Skeletal muscle satellite cell (primary cell): Measurements from ENCODE around the gene ATP2B1.

Experiments used
- H3K27me3 ChIP-seq: 2 replicates; pipeline ENCODE4 v1.7.0; 2013; ENCODE audit warnings: low read length; ENCODE audit not compliant: control insufficient read depth, insufficient read depth
- H3K36me3 ChIP-seq: 2 replicates; pipeline ENCODE4 v1.7.0; 2013; ENCODE audit warnings: mild to moderate bottlenecking, control low read depth, low read length; ENCODE audit not compliant: insufficient read depth
- H3K4me1 ChIP-seq: 2 replicates; pipeline ENCODE4 v1.7.0; 2013; ENCODE audit warnings: low read length; ENCODE audit not compliant: control insufficient read depth, insufficient read depth
- H3K4me2 ChIP-seq: 2 replicates; pipeline ENCODE4 v1.7.0; 2013; ENCODE audit warnings: mild to moderate bottlenecking, low read length
- H3K4me3 ChIP-seq: 2 replicates; pipeline ENCODE4 v1.7.0; 2013; ENCODE audit warnings: low read length
- H3K9ac ChIP-seq: 2 replicates; pipeline ENCODE4 v1.7.0; 2013; ENCODE audit warnings: mild to moderate bottlenecking, low read depth, low read length, moderate library complexity
- H3K9me3 ChIP-seq: replicated peaks from 2 replicates; pipeline ENCODE4 v1.7.0; 2013; ENCODE audit warnings: mild to moderate bottlenecking, control low read depth, low read length

The ATP2B1 gene

DNA sequence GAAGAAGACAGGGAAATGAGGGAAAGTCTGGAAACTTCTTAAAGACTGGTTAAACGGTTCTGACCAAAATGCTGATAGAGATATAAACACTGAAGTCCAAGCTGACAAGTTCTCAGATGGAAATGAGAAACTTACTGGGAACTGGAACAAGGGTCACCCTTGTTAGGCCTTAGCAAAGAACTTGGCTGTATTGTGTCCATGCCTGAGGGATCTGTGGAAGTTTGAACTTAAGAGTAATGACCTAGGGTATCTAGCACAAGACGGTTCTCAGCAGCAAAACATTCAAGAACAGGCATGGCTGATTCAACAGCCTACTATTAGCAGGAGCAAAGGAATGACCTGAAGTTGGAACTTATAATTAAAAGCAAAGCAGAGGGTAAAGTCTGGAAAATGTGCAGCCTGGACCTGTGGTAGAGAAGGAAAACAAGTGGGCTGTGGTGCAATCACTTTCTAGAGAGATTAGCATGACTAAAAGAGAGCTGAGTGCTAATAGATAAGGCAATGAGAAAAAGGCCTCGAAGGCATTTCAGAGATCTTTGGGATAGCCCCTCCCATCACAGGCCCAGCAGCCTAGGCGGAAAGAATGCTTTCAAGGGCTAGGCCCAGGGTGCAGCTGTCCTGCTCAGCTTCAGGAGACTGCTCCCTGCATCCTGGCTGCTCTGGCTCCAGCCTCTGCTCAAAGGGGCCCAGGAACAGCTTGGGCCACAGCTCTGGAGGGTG, 60.3 kb downstream of the ATP2B1 start:
- Histone ChIP-seq H3K9me3 (no peaks in the 10 kb centered on the region), H3K4me2 (no peak overlapping the region), H3K27me3 (no peaks in the 10 kb centered on the region), H3K9ac (no peak overlapping the region), H3K4me1 (no peaks in the 10 kb centered on the region), H3K36me3 (peaks cover 78% of the 10 kb centered on the region), H3K4me3 (no peak overlapping the region)

GRCh38 chr12:89645434-89645833, 63.2 kb downstream of the ATP2B1 start:
- H3K36me3 ChIP-seq, result peaks cover 82% of the 10 kb centered on the region
- H3K9me3 ChIP-seq, result no peaks in the 10 kb centered on the region
- H3K9ac ChIP-seq, result no peak overlapping the region
- no peaks in the 10 kb centered on the region for H3K27me3 ChIP-seq
- H3K4me2 ChIP-seq, result no peak overlapping the region
- no peaks in the 10 kb centered on the region for H3K4me1 ChIP-seq
- no peak overlapping the region for H3K4me3 ChIP-seq

GRCh38 chr12:89642959-89643358, 65.7 kb downstream of the ATP2B1 start:
- no peaks in the 10 kb centered on the region for H3K9me3 ChIP-seq
- no peak overlapping the region for H3K9ac ChIP-seq
- peaks cover 70% of the 10 kb centered on the region for H3K36me3 ChIP-seq
- no peak overlapping the region for H3K4me2 ChIP-seq
- H3K4me1 ChIP-seq, result no peaks in the 10 kb centered on the region
- no peak overlapping the region for H3K4me3 ChIP-seq
- H3K27me3 ChIP-seq, result no peaks in the 10 kb centered on the region

- Histone ChIP-seq H3K4me2 (peak overlapping the region; percentile 10), H3K9ac (no peak overlapping the region), H3K9me3 (no peaks in the 10 kb centered on the region), H3K4me3 (no peak overlapping the region), H3K4me1 (peaks cover 20% of the 10 kb centered on the region), H3K27me3 (no peaks in the 10 kb centered on the region), H3K36me3 (peaks cover 68% of the 10 kb centered on the region)
These were observed 71.9 kb downstream of the ATP2B1 start for GRCh38 chr12:89636776-89637160.

DNA sequence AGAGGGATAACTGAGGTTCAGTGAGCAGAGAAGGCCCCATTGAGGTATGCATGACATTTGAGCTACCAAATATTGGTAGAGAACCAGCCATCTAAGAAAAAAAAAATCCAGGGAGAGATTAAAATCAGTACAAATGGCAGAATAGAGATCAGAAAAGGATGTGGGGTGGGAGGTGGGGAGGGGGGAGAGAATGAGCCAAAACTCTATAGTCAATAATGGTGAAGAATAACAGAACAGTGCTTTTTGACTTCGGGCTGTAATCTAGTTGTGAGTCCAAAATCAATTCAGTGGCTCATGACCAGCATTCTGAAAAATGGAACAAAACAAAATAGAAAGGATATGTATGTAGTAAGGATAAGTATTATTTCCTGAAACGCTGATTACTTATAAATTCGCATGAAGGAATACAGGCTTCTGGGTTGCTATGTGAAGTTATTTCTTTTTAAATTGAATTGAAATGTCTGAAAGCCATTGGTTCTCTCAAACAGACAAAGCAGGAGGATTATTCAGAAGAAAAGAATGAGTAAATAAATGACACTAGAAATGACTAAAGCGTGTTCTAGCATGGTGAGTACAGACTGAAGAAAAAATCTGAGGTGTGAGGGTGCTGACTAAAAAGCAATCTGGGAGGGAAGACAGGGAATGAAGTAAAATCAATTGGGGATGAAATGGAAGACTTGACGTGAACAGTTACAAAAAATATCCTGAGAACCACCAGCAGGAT, 72.4 kb downstream of the ATP2B1 start:
- no peak overlapping the region for H3K4me3 ChIP-seq
- H3K9ac ChIP-seq, result no peak overlapping the region
- peak overlapping the region; percentile 10 for H3K4me2 ChIP-seq
- no peaks in the 10 kb centered on the region for H3K9me3 ChIP-seq
- peaks cover 68% of the 10 kb centered on the region for H3K36me3 ChIP-seq
- no peaks in the 10 kb centered on the region for H3K27me3 ChIP-seq
- H3K4me1 ChIP-seq, result peaks cover 20% of the 10 kb centered on the region

DNA sequence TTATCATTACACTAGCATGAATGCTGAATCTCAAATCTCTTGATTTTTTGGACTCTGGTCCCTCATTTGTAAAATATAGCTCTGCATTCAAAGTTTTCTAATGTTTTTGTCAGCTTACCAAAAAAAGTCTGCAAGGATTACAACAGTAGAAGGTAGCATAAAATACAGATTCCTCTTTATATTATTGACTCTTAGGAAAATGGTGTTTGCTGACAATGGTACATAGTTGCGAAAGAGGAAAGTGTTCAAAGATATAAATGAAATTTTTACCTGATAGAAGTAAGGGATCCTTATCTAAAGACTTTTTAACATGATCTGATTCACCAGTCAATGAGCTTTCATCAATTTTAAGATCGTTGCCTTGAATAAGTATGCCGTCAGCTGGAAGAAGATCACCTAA, 74.1 kb downstream of the ATP2B1 start:
- Histone ChIP-seq H3K9ac (no peak overlapping the region), H3K27me3 (no peaks in the 10 kb centered on the region), H3K4me2 (no peak overlapping the region), H3K9me3 (no peaks in the 10 kb centered on the region), H3K4me1 (peaks cover 20% of the 10 kb centered on the region), H3K4me3 (no peak overlapping the region), H3K36me3 (peaks cover 66% of the 10 kb centered on the region)

DNA sequence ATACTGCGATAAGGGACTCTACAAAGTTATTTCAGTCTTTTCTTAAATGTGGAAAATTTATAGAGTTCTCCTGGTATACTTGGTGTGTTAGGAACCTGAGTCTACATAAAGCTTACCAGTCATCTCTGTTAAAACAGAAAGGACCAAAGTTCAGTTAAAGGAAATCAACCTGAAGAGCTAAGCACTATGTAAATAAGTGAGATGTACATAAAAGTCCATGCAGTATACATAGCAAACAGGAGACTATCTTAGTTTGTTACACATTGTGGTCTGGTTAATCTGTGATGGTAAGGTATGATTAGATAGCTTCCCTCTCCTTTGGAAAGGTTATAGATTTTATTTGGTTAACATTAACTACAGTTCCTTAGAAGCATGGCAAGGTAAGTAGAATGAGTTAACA, 75.9 kb downstream of the ATP2B1 start:
- Histone ChIP-seq H3K27me3 (no peaks in the 10 kb centered on the region), H3K4me1 (peaks cover 23% of the 10 kb centered on the region), H3K9me3 (no peaks in the 10 kb centered on the region), H3K4me2 (no peak overlapping the region), H3K9ac (no peak overlapping the region), H3K36me3 (peaks cover 77% of the 10 kb centered on the region), H3K4me3 (no peak overlapping the region)

DNA sequence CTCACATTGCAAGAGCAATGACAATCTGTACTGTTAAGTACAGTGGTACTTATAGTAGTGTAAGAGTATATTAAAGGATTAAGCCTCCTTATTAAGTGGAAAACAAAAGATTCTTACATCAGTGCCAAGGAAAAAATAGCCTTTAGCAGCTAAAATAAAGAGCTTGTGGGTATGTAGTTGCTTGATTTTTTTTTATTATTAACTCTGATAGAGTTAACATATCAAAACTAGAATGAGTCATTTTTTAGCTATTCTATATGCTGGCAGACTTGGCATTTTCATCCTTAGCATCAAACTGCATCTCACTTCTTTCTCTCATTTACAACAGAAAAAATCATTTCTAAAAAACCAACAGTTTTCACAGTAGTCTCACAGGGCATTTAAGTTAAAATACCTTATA, 86.5 kb downstream of the ATP2B1 start:
- H3K9me3 ChIP-seq, result no peaks in the 10 kb centered on the region
- H3K4me2 ChIP-seq, result no peak overlapping the region
- no peaks in the 10 kb centered on the region for H3K27me3 ChIP-seq
- no peak overlapping the region for H3K9ac ChIP-seq
- peaks cover 11% of the 10 kb centered on the region for H3K4me1 ChIP-seq
- H3K36me3 ChIP-seq, result peaks cover 89% of the 10 kb centered on the region
- no peak overlapping the region for H3K4me3 ChIP-seq

- no peak overlapping the region for H3K4me2 ChIP-seq
- no peaks in the 10 kb centered on the region for H3K27me3 ChIP-seq
- H3K9me3 ChIP-seq, result no peaks in the 10 kb centered on the region
- H3K4me1 ChIP-seq, result peaks cover 11% of the 10 kb centered on the region
- no peak overlapping the region for H3K4me3 ChIP-seq
- peaks cover 86% of the 10 kb centered on the region for H3K36me3 ChIP-seq
- no peak overlapping the region for H3K9ac ChIP-seq
These were observed 87.1 kb downstream of the ATP2B1 start for GRCh38 chr12:89621521-89621920.

GRCh38 chr12:89619764-89620163, 88.9 kb downstream of the ATP2B1 start:
- Histone ChIP-seq H3K36me3 (peaks cover 91% of the 10 kb centered on the region), H3K4me2 (no peak overlapping the region), H3K4me3 (no peak overlapping the region), H3K27me3 (no peaks in the 10 kb centered on the region), H3K4me1 (peaks cover 11% of the 10 kb centered on the region), H3K9ac (no peak overlapping the region), H3K9me3 (no peaks in the 10 kb centered on the region)

- Histone ChIP-seq H3K4me2 (no peak overlapping the region), H3K4me1 (peaks cover 11% of the 10 kb centered on the region), H3K4me3 (no peak overlapping the region), H3K9me3 (no peaks in the 10 kb centered on the region), H3K36me3 (peaks cover 91% of the 10 kb centered on the region), H3K9ac (no peak overlapping the region), H3K27me3 (no peaks in the 10 kb centered on the region)
These were observed 90.3 kb downstream of the ATP2B1 start for GRCh38 chr12:89618113-89618862.
